ENCODE measurements around the gene PRKCD.

Gene PRKCD

DNA sequence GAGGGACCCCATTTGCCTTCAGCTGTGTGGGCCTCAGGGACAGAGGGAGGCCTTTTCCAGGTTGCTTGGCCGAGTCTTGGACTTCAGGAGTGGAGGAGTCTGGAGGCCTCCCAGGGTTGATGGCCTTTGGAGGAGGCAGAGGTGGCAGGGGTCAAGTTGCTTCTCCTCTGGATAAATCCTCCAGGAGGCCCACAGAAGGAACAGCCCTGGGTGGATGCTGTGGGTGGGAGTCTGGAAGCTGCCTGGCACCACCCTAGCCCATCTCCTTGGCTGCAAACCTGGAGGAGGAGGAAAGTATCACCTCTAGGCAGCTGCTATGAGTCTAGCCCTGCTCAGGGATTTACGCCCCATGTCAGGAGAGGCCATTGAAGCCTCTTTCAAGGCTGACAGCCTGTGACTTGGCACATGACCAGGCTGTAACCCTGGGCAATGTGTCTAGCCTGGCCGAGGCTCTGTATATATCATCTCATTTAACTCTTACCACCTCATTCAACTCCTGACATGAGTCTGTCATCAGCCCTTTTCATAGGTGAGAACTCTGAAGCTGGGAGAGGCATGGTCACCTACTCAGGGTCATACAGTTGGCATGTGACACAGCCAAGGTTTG lies 2.9 kb upstream of the PRKCD start:
- DNase-seq: no peak

DNA sequence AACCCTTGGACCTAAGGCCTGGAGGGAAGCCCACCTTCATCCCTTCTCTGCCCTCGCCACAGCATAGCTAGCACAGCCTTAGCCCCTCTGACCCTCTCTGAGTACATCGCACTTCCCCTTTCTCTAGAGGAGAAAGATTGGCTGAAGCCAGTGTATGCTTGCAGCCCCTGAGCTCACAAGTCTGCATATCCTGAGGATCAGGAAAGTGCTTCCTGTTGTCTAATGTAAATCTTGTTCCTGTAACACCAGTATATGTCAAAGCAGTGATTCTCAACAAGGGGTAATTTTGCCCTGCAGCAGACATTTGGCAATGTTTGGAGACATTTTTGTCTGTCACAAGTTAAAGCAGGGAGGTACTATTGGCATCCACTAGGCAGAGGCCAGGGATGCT lies 2.2 kb upstream of the PRKCD start:
- DNase-seq: no peak

- no peak for DNase-seq
Measured at GRCh38 chr3:53159156-53160060, 1.6 kb upstream of the PRKCD start.

DNA sequence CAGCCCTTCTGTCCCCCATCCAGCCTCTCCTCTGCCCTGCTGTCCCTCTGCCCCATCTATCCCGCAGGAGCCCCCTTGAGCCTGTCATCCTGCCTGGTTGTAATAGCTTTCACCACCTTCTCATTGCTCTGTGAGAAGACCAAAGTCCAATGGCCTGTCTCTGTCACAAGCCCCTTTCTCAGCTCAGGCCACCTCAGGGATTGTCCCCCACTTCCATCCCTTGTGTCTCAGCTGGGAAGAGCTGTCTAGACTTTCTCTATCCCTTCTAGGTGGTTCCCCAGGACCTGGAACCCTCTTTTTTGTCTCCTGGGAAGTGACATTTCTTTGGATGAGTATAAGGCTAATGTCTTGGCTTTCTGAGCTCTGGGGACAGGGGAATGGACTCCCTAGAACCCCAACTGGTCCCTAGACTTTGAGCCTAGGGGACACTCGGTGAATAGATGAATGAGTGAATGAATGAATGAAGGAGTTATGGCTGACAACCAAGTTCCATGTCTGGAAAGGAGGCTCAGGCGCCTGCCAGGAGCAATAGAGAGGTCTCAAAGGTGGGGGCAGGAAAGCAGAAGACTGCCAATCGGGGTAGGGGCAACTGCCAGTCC lies 849 bp upstream of the PRKCD start:
- DNase-seq: no peak

GRCh38 chr3:53161450-53161819 lies 426 bp downstream of the PRKCD start:
- DNase-seq: no peak

- DNase-seq: peak; percentile 33
Measured at GRCh38 chr3:53161820-53162671, 1.0 kb downstream of the PRKCD start.

DNA sequence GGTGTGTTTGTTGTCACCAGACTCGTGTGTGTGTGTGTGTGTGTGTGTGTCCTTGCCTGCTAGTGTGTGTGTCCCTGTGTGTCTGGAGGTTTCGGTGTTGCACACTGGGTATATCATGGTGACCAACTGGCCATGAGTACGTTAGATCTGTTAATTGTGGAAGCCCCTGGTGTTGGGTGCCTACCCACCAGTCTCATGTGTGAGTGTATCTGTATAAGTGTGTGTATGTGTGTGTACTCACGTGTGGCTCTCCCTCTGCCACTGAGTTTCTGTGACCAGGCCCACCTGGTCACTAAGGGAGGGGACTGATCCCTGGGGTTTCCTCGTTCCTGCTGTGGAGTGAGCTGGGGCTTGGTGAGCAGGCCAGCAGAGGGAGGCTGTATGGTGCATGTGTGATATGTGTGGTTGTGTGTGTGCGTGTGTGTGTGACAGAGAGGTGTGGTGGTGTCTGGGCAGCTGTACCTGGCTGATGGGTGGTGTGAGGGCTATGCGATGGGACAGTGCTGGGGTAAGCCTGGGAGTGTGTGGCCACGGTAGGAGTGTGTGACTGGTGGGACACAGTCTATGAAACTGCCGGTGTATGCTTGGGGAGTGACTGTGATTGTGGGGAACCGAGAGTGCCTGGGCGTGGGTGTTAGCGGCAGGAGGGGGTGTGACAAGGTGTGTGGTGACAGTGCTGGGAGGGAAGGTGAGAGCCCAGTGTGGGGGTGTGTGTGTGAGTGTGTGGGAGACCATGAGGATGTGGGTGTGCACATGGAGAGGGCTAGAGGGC lies 1.8 kb downstream of the PRKCD start:
- no peak for DNase-seq

DNA sequence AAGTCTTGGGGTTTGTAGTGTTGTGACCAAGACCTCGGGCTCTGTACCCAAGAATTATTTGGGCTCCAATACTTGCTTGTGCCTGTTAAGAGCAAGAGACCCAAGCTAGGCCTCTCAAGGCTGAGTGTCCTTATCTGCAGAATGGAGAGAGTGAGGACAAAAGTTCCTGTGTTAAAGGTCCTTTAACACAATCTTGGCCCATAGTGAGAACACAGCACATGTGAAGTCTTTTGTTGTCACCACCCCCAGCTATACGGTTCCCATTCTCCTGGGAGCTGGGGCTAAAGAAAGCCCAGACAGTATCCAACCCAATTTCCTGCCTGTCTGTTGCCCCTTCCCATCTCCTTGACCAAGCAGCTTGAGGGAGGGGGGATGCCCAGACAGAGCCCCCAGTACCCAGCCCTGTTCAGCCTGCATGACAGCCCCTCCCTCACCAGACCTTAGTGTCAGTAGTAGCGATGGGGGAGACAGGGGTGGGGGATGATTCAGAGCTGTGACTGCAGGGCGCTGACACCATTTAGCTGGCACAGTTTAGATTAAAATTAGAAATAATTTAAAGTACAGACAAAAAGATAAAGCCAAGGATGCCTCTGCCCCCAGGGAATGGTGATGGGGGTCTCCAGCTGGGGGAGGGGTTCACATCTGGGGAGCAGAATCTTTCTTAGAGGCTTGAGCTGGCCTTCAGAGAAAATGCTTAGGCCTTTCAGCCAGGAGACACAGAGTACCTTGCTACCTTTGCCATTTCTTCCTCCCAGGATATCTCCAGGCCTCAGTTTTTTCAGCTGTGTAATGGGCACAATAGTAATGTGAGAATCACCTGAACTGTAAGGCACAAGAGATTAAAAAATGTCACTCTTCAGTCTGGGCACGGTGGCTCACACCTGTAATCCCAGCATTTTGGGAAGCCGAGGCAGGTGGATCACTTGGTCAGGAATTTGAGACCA lies 2.7 kb downstream of the PRKCD start:
- DNase-seq: no peak

DNA sequence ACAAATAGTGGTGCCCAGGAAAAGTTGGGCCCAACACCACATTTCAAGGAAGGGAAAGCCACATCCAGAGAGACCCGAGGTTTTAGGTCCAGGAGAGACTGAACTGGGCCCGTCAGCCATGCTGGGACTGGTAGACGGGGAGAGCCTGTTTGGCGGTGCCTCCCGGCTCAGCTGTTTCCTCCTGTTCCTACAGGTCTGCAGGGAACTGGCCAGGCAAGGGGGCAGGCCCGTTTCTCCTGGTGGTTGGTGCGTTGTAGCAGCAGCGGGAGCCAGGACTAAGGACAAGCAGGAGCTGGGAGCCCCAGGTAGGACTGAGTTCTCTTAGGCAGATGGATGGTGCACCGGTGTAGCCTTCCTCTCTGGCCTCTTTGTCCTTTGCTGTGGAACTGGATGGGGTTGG lies 3.9 kb downstream of the PRKCD start:
- DNase-seq: no peak

- no peak for DNase-seq
Measured at GRCh38 chr3:53166206-53166605, 5.2 kb downstream of the PRKCD start.

DNA sequence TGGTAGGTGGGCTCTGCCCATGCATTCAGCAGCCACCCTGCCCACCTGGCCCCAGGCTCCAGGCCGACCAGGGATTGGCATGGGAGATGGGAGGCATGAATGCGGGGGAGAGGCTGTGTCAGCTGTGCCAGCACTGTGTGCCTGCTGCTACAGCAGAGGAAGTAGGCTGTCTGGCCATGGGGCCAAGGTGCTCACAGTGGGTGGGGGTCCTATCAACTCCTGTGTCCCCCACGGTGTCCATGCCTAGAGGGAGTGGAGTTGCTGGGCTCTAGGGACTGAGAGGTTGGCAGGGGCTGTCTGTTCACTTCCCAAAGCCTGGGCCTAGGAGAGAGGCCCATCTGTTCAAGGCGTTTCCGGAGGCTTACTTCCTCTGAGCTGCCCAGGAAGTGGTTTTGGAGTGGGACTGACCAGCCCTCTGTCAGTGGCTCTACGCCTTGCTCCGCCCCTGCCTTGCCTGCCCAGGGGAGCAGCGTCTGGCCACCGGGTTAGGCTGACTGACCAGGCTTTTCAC lies 5.8 kb downstream of the PRKCD start:
- no peak for DNase-seq

DNA sequence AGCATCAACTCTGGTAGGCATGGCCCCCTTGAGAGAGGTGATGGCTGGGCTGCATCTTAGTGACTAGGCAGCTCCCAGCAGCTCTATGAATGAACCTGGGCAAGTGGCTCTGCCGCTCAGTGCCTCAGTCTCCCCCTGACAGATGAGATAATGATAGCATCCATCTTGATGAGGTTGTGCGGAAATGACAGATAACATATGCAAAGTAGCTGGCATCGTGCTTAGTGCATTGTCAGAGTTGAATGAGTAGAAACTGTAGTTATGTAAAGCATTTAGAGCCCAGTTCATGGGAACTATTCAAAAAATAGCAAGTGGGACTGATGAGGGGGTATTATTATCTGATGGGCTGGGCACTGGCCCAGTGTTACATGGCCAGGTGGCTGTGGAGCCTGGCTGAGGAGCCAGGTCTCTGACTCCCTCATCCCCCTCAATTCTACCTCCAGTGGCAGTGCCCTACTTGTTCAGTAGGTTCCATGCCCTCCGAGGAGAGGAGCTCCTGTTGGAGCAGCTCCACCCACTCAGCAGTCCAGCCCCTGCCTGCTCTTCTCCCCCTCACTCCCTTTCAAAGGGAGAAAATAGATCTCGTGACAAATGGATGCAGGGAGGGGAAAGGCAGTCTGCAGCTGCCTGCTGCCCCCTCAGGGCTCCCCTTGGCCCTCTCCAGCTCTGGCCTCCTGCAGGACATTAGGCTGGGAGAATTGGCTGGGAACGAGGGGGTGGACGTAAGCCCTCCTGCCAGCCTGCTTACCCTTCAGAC lies 6.6 kb downstream of the PRKCD start:
- DNase-seq: no peak

GRCh38 chr3:53168175-53168923 lies 7.3 kb downstream of the PRKCD start:
- DNase-seq: no peak

GRCh38 chr3:53169045-53169831 lies 8.2 kb downstream of the PRKCD start:
- no peak for DNase-seq

DNA sequence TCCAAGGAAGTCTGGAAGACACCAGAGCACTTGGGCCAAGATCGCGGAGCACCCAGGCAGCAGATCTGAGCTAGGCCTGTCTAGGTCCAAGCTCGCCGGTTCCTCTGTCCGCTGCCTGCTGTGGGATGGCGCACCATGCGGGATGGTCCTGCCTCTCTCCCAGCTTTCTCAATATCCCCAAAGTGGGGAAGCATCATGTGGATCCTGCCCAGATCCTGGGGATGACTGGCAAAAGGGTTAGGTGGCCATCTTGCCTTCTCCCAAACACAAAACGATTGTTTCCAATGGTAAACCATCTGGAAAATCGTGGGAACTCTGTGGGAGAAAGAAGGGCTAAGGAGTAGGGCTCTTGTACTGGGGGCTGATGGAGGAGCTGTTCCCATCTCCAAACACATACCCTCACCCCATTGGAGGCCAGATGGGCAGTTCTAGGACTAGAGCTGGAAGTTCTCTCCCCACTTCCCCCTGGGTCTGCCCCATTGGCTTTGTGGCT lies 8.9 kb downstream of the PRKCD start:
- no peak for DNase-seq

DNA sequence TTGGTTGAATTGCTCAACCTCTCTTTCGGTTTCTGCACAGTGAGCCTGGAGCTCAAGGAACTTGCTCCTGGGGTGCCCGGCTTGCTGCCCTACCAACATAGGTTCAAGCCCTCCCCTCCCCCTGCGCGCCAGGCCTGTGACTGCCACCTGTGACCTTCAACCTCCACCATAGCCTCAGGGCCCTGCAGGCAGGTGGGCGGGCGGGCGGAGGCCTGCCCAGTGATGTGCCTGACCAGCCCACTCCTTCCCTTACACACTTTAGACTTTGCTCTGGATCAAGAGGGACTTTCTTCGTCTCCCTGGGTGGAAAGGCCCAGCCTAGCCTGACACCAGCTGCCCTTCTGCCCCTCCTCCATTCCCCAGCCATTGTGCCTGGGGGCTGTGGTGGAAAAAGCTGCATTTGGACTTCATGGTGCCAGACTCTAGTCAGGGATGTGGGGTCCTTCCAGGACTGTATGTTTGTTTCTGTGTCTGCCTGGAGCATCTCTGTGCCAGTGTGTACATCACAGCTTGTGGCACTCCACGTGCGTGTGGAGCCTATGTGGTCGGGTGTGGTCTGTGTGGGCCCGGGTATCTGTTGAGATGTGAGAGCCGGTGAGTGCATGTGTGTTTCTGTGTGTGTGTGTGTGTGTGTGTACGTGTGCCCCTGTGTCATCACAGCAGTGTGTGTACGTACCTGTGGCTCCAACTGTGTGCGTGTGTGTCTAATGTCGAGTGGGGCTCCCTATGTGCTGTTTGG lies 9.5 kb downstream of the PRKCD start:
- no peak for DNase-seq

DNA sequence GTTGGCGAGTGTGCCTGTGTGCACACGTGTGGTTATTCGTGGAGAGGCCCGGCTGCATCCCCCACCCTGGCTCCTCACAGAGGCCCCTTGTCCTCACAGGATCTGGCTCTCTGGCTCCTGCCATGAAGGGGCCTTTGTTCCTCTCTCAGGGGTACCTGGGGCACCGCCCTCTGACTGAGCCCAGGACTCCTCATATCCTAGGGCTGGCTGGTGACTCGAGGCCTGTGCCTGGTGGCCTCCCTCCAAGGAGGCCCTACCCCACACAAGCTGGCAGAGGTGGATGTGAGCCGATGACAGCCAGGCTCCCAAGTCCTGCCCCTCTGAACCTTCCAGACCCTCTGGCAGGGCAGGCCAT lies 10.0 kb downstream of the PRKCD start:
- no peak for DNase-seq
